NCI-H146 treated with DMSO at 0.1 percent for 48 hours (cell line): ENCODE data around the gene MCM8.
"Not testable (repeated sequence)": the region's sequence is repeated elsewhere in the genome, so short reads cannot be mapped to it uniquely, and the experiment has no call there.

Experiments
- DNase-seq: peaks from one replicate; lab custom pipeline; 2025; ENCODE audit not compliant: unreplicated experiment; lab: John Stamatoyannopoulos, UW

Gene MCM8

DNA sequence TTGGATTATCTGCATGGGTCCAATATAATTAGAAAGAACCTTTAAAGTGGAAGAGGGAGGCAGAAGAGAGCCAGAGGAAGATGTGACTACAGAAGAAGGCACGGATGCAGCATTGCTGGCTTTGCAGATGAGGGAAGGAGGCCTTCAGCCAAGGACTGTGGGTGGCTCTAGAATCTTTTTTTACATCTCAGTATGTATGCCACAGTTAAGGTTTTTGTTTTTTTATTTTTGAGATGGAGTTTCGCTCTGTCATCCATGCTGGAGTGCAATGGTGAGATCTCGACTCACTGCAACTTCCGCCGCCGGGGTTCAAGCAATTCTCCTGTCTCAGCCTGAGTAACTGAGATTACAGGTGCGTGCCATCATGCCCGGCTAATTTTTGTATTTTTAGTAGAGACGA lies 49.3 kb downstream of the MCM8 start:
- no peak for DNase-seq

DNA sequence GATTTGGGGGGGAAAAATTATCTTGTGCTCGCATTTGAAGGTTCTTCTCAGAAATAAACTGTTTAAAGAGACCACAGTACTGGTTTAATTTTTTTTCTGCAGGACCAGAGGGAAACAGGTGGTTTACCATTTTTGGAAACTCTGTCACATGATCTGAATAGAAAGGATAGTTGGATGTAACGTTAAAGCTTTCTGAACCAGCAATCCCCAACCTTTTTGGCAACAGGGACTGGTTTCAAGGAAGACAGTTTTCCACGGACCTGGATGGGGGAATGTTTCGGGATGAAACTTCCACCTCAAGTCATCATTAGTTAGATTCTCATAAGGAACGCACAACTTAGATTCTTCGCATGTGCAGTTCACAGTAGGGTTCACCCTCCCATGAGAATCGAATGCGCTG lies 50.4 kb downstream of the MCM8 start:
- no peak for DNase-seq

DNA sequence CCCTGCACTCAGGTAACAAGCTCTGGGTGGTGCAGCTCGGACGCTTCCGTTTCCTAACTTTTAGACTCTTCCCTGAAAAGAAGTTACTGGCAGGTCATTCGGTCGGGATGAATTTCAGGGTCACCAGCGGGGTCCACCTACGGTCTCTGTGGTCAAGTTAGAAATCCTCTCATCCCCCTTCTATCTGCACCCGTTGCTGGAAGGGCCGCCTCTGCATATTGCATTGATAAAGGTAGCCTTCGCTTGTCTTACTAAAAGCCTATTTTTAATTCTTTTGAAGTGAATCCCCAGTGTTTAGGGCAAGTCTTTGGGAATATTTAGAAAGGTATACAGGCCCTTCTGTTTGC lies 56.1 kb downstream of the MCM8 start:
- DNase-seq = no peak

DNA sequence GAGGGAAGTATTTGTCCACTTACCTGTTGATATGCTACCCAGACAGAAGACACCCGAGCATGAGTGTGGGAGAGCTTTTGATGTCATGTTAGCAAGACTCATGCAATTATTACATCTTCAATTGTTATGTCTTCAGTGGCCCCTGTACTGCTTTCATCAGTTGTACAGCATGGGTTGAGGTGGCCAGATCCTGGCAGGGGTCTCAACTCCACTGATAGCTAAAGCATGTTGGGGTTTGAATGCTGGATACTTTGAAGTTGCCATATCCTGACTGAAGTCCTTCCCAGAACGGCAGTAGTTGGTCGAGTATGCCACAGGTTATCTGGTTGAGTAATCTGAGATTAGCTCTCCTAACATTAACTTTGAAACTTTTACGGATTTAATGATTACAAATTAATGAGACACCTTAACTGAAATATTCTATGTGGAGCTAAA lies 56.7 kb downstream of the MCM8 start:
- DNase-seq = no peak

DNA sequence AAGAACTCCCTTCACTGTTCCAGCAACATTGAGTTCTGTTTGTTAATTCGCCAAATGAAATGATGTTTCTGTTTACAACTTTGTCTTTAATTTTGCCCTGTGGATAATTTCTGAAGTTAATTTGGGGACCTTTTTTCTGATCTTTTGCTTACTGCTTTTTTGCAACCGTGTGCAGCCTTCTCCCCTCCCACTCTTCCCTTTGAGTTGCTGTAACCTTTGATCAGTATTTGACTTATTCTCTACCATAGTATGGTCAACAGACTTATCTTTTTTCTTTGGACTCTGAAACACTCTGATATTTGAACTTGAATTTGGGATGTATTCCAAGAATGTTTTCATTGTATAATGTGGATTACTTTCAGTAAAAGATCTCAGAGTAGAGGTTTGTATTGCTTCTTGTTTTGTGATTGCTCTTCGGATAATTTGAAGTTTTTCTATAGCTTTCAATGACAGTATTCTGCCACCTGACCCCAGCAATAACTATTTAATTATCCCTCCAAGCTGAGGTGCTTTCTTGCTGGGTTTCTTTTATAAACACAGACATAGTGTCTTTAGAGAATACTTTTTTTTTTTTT lies 57.2 kb downstream of the MCM8 start:
- DNase-seq = no peak

DNA sequence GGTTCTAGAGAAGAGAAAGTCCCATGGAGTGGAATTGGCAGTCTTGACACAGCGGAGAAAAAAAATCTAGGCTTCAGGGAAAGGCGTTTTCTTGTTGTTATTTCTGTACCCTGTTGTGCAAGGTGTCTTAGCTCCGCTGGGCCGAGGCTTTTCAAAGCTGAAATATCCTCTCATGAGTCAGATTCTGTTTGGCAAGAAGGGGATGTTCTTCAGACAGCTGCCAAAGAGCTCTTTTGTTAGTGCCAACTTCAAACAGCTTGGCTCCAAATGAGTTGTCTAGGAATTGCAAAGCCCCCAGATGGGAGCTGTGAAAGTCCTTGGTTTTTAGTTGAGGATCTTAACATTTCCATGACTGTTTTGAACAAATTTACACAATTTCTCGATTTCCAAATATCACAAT lies 57.8 kb downstream of the MCM8 start:
- no peak for DNase-seq

DNA sequence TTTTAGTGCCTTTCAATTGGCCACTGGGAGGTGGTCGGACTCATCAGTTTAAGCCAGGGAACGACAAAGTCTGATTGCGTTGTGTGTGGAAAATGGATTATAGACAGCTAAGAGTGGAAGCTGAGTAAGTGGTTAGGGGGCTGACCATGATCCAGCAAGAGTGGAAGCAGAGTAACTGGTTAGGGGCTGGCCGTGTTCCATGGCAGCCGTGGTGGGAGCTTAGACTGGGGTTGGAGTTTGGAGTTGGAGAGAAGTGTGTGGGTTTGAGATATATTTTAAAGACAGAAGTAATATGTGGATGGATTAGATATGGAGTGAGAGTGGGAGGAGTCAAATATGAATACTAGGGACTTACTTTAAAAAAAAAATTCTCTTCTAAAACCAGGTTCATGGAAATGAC lies 61.7 kb downstream of the MCM8 start:
- no peak for DNase-seq

DNA sequence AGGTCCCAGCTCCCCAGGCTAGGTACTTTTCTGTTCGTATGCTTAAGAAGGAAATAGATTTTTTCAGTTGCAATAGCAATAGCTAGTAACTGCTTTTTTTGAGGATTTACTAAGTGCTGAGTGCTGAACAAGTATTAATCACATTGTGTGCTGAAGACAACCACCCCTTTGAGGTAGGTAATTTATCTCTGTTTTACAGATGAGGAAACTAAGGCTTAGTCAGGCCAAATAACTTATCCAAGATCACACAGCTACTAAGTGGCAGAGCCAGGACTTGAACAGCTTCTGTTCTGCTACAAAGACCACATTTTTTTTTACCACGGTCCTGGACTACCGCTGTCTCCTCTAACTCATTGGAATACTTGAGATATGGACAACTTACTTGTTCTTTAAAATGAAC lies 63.6 kb downstream of the MCM8 start:
- no peak for DNase-seq

DNA sequence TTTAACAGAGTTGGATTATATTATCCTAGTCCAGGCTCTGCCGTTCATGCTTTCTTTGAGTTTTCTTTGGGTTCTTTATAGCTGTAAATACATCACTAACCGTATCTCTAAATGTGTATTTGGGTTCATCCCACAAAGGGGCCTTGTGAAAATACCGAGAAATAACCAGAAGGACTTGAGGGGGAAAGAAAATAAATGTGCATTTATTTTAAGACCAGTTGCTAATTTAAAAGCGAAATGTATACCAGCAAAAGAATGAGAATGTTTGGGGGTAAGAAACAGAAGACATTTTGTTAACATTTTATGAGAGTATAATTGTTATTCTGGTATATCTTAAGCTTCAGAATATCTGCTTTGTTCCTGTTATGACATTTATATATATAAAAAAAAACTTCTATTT lies 64.5 kb downstream of the MCM8 start:
- no peak for DNase-seq

DNA sequence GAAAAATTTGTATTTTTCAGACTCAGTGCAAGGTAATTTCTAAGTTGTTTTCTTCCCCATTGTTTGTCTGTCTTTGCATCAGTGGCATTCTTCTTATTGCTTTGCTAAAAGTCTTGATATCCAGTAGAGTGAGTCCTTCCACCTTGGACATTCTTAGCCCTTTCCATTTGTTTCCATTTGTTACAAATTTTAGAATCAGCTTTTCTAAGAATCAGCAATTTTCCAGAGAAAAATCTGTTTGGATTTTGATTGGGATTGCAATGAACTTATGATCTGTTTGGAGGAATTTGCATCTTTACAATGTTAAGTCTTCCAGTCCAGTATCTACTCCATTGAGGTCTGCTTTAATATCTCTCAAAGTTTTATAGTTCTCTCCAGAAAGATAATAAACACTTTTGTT lies 67.0 kb downstream of the MCM8 start:
- no peak for DNase-seq

DNA sequence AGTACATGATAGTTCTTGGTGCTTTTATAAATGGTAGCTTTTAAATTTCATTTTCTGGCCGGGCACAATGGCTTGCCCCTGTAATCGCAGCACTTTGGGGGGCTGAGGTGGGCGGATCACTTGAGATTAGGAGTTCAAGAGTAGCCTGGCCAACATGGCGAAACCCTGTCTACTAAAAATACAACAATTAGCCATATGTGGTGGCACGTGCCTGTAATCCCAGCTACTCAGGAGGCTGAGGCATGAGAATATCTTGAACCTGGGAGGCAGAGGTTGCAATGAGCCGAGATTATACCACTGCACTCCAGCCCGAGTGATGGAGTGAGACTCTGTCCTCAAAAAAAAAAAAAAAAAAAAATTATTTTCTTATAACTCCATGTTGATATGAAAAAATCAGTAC lies 67.4 kb downstream of the MCM8 start:
- no peak for DNase-seq

DNA sequence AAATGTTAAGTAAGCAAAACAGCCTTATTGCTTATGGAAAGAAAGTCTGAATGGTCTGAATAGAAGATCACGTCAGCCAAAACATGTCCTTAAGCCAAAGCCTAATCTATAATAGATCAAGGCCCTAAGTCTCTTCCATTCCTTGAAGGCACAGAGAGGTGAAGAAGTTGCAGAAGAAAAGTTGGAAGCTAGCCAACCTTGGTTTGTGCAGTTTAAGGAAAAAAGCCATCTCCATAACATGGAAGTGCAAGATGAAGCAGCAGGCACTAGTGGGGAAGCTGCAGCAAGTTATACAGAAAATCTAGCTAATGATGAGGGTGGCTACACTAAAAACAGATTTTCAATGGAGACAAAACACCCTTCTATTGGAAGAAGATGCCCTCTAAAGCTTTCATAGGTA lies 74.3 kb downstream of the MCM8 start:
- no peak for DNase-seq

DNA sequence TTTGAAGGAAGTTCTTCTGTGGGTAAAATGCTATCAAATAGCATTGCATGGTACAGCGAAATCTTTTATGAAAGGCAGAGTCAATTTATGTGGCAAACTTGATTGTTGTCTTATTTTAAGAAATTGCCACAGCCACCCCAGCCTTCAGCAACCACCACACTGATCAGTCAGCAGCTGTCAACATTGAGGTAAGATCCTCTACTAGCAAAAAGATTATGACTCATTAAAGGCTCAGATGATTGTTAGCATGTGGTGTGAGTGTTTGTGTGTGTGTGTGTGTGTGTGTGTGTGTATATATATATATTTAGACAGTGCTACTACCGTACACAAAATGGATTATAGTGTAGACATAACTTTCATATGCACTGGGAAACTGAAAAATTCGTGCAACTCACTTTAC lies 75.6 kb downstream of the MCM8 start:
- DNase-seq = no peak

DNA sequence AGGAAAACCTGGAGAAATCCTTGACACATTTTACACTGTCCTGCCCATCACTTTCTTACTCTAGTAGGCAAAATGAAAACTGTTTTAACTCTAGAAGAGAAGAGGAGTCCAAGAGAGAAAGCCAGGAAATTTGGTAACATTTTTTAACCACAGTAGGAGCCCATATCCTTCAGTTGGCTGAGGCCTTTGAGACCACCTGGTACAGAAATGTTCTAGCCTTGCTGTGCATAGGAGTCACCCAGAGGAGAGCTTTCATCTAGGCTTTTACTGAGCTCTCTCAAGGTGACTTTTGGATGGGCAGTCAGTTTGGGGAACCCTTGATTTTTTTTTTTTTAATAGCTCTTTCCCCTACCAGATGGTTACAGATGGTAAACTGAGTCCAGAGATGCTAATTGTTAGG lies 78.4 kb downstream of the MCM8 start:
- DNase-seq = no peak

DNA sequence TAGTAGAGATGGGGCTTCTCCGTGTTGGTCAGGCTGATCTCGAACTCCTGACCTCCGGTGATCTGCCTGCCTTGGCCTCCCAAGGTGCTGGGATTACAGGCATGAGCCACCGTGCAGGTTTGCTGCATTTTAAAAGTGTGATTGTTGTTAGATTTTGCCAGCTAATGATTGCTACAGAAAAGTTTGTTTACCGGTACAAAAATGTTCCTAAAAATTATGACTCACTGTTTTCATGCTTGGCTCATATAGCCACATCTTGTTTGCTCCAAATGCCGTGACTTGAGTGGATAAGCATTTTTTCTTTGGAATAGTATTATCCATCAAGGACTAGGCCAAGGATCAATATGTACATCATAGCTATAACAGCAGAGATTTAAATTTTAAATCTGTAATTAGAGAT lies 79.1 kb downstream of the MCM8 start:
- DNase-seq = no peak

DNA sequence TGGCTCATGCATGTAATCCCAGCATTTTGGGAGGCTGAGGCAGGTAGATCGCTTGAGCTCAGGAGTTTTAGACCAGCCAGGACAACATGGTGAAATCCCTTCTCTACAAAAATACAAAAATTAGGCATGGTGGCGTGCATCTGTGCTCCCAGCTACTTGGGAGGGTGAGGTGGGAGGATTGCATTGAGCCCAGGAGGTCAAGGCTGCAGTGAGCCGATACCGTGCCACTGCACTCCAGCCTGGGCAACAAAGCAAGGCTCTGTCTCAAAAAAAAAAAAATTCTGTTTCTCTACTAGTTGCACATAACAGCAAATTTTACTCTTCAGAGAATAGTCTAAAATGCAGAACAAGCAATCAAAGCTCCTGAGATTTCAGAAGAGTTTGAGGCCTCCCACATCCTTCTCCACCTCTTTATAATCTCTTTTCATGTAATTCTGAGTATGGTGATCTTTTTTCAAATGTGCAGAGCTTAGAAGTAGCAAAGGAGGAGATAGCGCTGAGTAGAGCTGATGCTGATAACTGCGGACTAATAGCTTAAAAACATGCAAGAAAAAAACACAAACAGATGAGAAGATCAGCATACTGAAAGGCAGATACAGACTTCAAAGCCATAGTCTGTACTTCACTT lies 80.1 kb downstream of the MCM8 start:
- no peak for DNase-seq

DNA sequence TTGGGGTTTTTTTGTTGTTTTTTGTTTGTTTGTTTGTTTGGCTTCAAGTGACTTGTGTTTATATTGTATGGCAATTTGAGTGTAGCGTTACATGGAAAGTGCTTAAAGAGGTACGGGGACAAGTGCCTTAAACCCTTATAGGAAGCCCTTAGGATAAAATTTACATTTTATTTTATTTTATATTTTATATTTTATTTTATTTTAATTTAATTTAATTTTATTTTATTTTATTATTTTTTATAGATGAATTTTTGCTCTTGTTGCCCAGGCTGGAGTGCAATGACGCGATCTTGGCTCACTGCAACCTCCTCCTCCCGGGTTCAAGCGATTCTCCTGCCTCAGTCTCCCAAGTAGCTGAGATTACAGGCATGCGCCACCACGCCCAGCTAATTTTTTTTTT lies 82.5 kb downstream of the MCM8 start:
- not testable (repeated sequence) for DNase-seq

DNA sequence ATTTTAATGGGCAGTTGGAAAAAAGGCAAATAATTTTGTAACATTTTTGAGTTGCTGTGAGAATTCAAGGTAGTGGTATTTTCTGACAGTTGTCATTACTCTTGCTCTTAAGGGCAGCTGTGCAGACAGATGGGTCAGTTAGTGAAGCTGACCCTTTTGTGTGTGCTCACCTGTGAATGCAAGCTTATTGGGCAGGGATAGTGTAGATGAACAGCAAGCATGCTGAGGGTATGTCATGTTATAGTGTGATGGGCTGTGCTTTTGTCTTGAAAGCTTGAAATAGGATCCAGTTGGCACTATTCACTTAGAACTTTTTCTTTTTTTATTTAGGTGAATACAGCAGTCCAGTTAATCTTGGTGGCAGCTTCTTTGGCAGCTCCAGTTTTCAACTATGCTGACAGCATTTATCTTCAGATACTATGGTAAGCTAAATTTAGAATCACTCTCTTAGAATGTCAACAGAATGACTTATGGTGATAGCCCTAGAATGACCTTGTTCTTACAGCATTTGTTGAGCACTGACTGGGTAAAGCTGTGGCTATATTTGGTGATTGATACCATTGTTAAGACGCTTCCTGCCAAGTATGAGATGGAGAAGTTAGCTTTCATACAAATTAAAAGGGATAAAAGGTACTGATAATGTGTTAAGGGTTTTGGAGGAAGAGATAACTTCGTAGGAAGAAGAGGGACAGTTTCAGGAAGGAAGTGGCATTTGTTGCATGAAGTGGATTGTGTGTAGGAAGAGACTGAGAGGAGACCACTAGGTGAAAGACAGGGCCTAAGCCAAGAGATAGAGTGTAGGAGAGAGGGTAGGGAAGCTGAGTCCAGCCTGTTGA lies 83.9 kb downstream of the MCM8 start:
- no peak for DNase-seq

DNA sequence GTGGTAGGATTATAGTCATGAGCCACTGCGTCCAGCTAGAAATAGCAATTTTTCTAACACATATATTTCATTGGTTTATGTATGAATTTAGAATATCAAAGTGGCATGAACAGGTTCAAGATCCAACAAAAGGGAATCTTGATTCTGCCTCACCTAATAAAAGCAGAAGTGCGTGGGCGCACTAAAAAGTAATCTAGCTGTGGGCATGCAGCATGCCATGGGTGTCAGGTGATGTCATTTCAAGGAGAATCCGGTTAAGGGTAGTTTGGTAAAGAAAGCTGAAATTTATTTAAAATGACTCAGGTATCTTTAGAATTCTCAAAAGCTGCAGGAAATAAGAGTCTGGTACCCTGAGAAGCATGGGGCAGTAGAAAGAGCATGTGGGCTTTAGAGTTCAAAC lies 85.8 kb downstream of the MCM8 start:
- DNase-seq = no peak

DNA sequence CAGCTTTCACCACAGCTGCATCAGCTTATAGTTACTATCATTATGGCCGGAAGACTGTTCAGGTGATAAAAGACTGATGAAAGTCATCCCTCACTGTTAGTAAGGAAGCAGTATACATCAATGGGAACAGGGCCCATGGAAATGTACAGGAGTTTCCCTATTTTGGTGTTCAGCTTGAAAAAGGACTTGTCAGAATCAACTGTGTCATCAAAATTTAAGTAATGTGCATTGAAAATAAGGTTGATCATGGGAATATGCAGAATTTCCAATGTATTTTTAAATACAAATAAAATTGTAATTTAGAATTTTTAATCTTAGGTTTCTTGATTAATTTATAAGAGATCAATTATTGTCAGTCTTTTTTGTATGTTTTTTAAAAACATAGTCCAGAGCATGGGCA lies 86.6 kb downstream of the MCM8 start:
- no peak for DNase-seq

DNA sequence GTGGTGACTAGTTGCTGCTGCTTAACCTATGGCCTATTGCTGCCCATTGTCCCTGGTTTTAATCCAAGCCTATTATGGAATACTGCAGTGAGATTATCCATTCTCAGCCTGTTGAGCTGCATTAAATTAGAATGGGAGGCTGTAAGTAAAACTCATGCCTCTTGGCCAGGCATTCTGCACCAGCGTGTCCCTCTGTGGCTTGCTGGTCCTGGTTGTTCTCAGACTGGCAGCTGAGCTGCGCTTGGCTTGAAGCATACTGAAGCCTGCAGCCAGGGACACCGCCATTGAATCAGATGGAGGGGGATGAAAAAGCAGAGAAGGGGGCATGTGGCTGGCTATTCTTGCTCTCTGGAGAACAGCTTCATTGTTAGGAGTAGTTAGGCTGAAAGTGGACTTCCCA lies 87.8 kb downstream of the MCM8 start:
- DNase-seq = no peak

DNA sequence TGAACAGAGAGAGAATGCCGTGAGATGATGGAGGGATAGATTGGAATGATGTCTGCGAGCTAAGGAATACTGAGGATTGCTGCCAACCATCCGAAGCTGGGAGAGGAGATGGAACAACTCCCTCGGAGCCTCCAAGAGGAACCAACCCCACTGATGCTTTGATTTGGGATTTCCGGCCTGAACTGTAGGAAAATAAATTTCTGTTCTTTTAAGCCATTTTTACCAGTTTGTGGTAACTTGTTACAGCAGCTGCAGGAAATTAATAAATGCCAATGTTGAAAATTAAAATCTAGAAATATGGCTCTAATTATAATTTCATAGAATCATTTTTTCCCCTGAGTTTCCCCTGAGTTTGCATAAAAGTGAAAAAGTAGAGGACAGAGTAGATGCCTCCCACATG lies 89.3 kb downstream of the MCM8 start:
- no peak for DNase-seq

DNA sequence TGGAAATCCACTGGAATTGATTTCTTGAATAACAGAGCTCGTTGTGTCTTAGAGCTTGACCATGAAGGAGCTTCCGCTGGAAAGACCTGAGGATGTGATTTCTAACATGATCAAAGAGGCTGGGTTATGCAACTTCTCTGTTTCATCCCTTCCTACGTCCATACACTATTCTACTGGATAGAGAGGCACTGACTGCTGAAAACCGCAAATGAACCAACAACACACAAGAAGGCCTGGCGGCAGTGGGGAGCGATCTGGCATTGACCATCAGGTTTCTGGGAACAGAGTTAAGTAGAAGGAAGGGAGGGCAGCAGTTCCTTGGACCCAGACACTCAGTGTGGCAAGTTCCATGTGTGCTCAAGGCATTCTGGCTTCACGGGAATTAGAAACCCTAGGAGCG lies 90.1 kb downstream of the MCM8 start:
- DNase-seq = no peak
